B cell (primary cell): ENCODE results near the gene THAP2. TPM values are rescaled to one million over a fixed set of nuclear protein-coding genes. Genes with fewer than 3 reads are reported as not detected.

Experiments
- ATAC-seq: fragments of 200-7000 bp; cut with Tn5 transposase; one replicate; pipeline ENCODE4 v1.10.0; 2021; ENCODE audit warnings: low read depth, mild to moderate bottlenecking, moderate number of reproducible peaks, moderate library complexity
- CTCF ChIA-PET: fragments of 350-600 bp; sonication (Branson Sonifier 250); formaldehyde crosslinking; loops from one replicate; lab custom pipeline; 2021; ENCODE audit warnings: antibody characterized with exemption, inconsistent platforms; lab: Charles Lee
- POLR2A ChIA-PET: fragments of 350-600 bp; sonication (Branson Sonifier 250); formaldehyde crosslinking; loops from one replicate; lab custom pipeline; 2021; ENCODE audit warnings: antibody characterized with exemption; lab: Charles Lee
- DNase-seq: peaks from one replicate; pipeline ENCODE4 v3.0.0; 2013
- H2AFZ ChIP-seq: 2 replicates; pipeline ENCODE4 v1.6.1; 2012; ENCODE audit warnings: mild to moderate bottlenecking, low read depth, low read length; ENCODE audit not compliant: insufficient read depth, poor library complexity, severe bottlenecking
- H3K27ac ChIP-seq, 2 donors: 1 replicate in 1 of 2; 2 replicates in 1 of 2; pipeline ENCODE4 v1.5.1; 2012 to 2013; ENCODE audit warnings: low read length in 2 of 2, mild to moderate bottlenecking in 2 of 2, moderate library complexity in 1 of 2
- H3K27me3 ChIP-seq, 4 experiments: fragments of 200-600 bp in 1 of 4; sonication (generic) in 1 of 4; replicated peaks in 1 of 4; 1 replicate in 2 of 4; 2 replicates in 2 of 4; pipeline versions ENCODE4 v1.6.1 to v1.7.0; 2013 to 2016; ENCODE audit warnings: low read length in 3 of 4, mild to moderate bottlenecking in 2 of 4, mixed read lengths in 1 of 4, moderate library complexity in 1 of 4; ENCODE audit not compliant: insufficient read depth in 4 of 4, control insufficient read depth in 3 of 4; ENCODE audit errors: control extremely low read depth in 1 of 4
- H3K36me3 ChIP-seq, 2 experiments: replicated peaks in 1 of 2; 1 replicate in 1 of 2; 2 replicates in 1 of 2; pipeline versions ENCODE4 v1.6.1 to v1.7.1; 2013; ENCODE audit warnings: low read length in 1 of 2; ENCODE audit not compliant: insufficient read depth in 2 of 2, control insufficient read depth in 1 of 2; ENCODE audit errors: control extremely low read depth in 1 of 2, extremely low read depth in 1 of 2
- H3K4me1 ChIP-seq, 2 donors: fragments of 200-600 bp in 1 of 2; sonication (generic) in 1 of 2; 1 replicate in 1 of 2; 2 replicates in 1 of 2; pipeline versions ENCODE4 v1.5.1 to v1.6.1; 2013 to 2017; ENCODE audit warnings: low read length in 2 of 2; ENCODE audit not compliant: control insufficient read depth in 2 of 2, insufficient read depth in 2 of 2
- H3K4me2 ChIP-seq: replicated peaks from 2 replicates; pipeline ENCODE3; 2012; ENCODE audit warnings: mild to moderate bottlenecking, low read depth, low read length; ENCODE audit not compliant: poor library complexity, severe bottlenecking
- H3K4me3 ChIP-seq, 5 experiments: fragments of 200-600 bp in 1 of 5; sonication (generic) in 1 of 5; 1 replicate in 3 of 5; 2 replicates in 2 of 5; pipeline versions ENCODE4 v1.5.1 to v1.7.0; 2011 to 2016; ENCODE audit warnings: low read length in 4 of 5, mild to moderate bottlenecking in 4 of 5, low read depth in 2 of 5, control low read depth in 1 of 5, moderate library complexity in 1 of 5; ENCODE audit not compliant: insufficient read depth in 1 of 5; ENCODE audit errors: control extremely low read depth in 1 of 5, extremely low read depth in 1 of 5
- H3K79me2 ChIP-seq: fragments of 200-600 bp; sonication (generic); one replicate; pipeline ENCODE4 v1.6.0; 2016; ENCODE audit warnings: low read length; ENCODE audit not compliant: control insufficient read depth, insufficient read depth
- H3K9ac ChIP-seq: fragments of 200-600 bp; sonication (generic); 2 replicates; pipeline ENCODE4 v1.6.1; 2017; ENCODE audit warnings: mild to moderate bottlenecking, low read length, moderate library complexity
- H3K9me3 ChIP-seq, 3 donors: one replicate each; pipeline versions ENCODE4 v1.6.1 to v1.7.1; 2013; ENCODE audit warnings: low read length in 2 of 3; ENCODE audit not compliant: control insufficient read depth in 2 of 3, insufficient read depth in 1 of 3; ENCODE audit errors: control extremely low read depth in 1 of 3
- H4K20me1 ChIP-seq: 2 replicates; pipeline ENCODE4 v1.6.0; 2012; ENCODE audit warnings: mild to moderate bottlenecking, low read length; ENCODE audit not compliant: insufficient read depth, control insufficient read depth, poor library complexity, severe bottlenecking
- H3K27ac Mint-ChIP-seq: one replicate; pipeline ENCODE4 v1.8.0; 2021; ENCODE audit warnings: mixed read lengths
- H3K27me3 Mint-ChIP-seq: one replicate; pipeline ENCODE4 v1.8.0; 2021; ENCODE audit warnings: mixed read lengths
- H3K4me1 Mint-ChIP-seq: one replicate; pipeline ENCODE4 v1.8.0; 2021; ENCODE audit warnings: mixed read lengths
- H3K4me3 Mint-ChIP-seq: one replicate; pipeline ENCODE4 v1.8.0; 2021; ENCODE audit warnings: mixed read lengths
- H3K9me3 Mint-ChIP-seq: one replicate; pipeline ENCODE4 v1.8.0; 2022; ENCODE audit warnings: mixed read lengths; ENCODE audit not compliant: insufficient read depth
- EZH2 ChIP-seq: IDR thresholded peaks from 2 replicates; pipeline ENCODE4 v1.6.1; 2012; ENCODE audit warnings: borderline replicate concordance, low read depth, mild to moderate bottlenecking, moderate library complexity, low read length; ENCODE audit not compliant: insufficient read depth, poor library complexity, severe bottlenecking
- WGBS: methylation state at CpG from one replicate; pipeline ENCODE4 v1.1.5; 2013; ENCODE audit warnings: missing lambda C conversion rate; ENCODE audit not compliant: insufficient coverage; 5-methylcytosine and 5-hydroxymethylcytosine counted together
- intact Hi-C: fragments of 100-400 bp; cut with micrococcal nuclease; formaldehyde crosslinking; loops from one replicate; pipeline ENCODE4 v1.10.0; 2022
- polyA plus RNA-seq: library from polyadenylated mRNA; depleted of rRNA; stranded (reverse); fragments of >200 nt; gene quantifications from 2 replicates; pipeline ENCODE4 v1.2.3, GENCODE V29; 2012
- total RNA-seq, 2 donors: library from RNA; stranded (reverse); fragments of 120-200 nt in 1 of 2; gene quantifications; 1 replicate in 1 of 2; 2 replicates in 1 of 2; pipeline versions ENCODE4 v1.2.3 to v1.2.4, GENCODE V29; 2013 to 2022
- TF ChIP-seq, protein P1 (sequence below): fragments of 200-600 bp; IDR thresholded peaks from one replicate; pipeline ENCODE4 v1.8.0; 2022; ENCODE audit warnings: antibody characterized with exemption, mild to moderate bottlenecking

THAP2 gene
- total and polyA plus RNA-seq, 2 donors (not counting 1 experiment from before 2014, with no cell fraction given), result 11.6 to 13.2 TPM

DNA sequence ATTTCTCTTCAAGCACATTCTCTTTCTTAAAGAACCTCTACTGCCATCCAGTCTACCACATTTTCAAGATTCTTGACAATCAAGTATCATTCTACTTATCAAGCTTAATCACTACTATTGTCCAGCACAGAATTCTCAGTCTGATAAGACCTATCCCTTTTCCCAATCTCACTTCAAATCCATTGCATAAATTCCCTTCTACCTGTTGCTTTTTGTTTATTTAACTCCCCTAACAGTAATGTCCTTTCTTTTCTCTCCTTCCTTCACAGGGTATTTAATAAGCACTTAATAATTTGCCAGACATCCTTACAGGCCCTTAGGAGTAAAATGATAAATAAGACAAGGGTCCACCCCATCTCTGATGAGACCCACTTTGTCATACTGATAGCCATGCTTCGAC, 42.2 kb upstream of the THAP2 start:
- no peaks in the 10 kb centered on the region for H4K20me1 ChIP-seq
- WGBS, result 86% methylated on average over 1 of the region's 1 CpG
- no peak for ATAC-seq
- H3K79me2 ChIP-seq, result peaks cover 9% of the 10 kb centered on the region
- H3K9me3 ChIP-seq, result no peaks in the 10 kb centered on the region
- POLR2A ChIA-PET, result interaction anchor here (0.7 kb wide), 1 partner anchor 7 kb away, joined by 3 read pairs; no protein-coding TSS in a partner anchor
- no peak overlapping the region for H3K4me3 Mint-ChIP-seq
- no peaks in the 10 kb centered on the region for H3K9me3 Mint-ChIP-seq
- CTCF ChIA-PET, result interaction anchor here (1.4 kb wide), 1 partner anchor 125 kb away, joined by 5 read pairs; no protein-coding TSS in a partner anchor
- H3K9ac ChIP-seq, result no peak overlapping the region
- H3K27ac ChIP-seq, result no peak overlapping the region
- TF ChIP-seq, protein P1, sequence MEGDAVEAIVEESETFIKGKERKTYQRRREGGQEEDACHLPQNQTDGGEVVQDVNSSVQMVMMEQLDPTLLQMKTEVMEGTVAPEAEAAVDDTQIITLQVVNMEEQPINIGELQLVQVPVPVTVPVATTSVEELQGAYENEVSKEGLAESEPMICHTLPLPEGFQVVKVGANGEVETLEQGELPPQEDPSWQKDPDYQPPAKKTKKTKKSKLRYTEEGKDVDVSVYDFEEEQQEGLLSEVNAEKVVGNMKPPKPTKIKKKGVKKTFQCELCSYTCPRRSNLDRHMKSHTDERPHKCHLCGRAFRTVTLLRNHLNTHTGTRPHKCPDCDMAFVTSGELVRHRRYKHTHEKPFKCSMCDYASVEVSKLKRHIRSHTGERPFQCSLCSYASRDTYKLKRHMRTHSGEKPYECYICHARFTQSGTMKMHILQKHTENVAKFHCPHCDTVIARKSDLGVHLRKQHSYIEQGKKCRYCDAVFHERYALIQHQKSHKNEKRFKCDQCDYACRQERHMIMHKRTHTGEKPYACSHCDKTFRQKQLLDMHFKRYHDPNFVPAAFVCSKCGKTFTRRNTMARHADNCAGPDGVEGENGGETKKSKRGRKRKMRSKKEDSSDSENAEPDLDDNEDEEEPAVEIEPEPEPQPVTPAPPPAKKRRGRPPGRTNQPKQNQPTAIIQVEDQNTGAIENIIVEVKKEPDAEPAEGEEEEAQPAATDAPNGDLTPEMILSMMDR, result no peak
- no peak for TF ChIP-seq EZH2
- no peaks in the 10 kb centered on the region for H3K27me3 Mint-ChIP-seq
- no peak overlapping the region for H3K27ac Mint-ChIP-seq
- no peaks in the 10 kb centered on the region for H3K27me3 ChIP-seq
- H3K4me2 ChIP-seq, result no peak overlapping the region
- no peak for DNase-seq
- peaks cover 35 to 88% of the 10 kb centered on the region in 2 experiments for H3K36me3 ChIP-seq
- H3K4me3 ChIP-seq, result no peak overlapping the region
- intact Hi-C loops, result no loop called here
- H3K4me1 ChIP-seq, result peaks cover 0 to 7% of the 10 kb centered on the region in 2 donors
- H3K4me1 Mint-ChIP-seq, result peaks cover 22% of the 10 kb centered on the region
- no peak overlapping the region for H2AFZ ChIP-seq

DNA sequence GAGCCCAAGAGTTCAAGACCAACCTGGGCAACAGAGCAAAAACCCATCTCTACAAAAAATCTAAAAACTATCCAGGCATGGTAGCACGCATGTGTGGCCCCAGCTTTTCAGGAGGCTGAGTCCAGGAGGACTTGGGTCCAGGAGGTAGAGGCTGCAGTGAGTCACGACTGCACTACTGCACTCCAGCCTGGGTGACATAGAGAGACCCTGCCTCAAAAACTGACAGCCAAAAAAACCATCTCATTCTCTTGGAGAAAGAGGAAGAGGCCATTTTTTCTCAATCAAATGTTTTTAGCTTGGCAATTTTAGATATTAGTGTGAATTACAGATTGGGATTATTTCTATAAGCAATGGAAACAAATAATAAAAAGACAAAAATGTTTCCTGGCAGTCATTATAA, 38.6 kb upstream of the THAP2 start:
- Histone ChIP-seq H4K20me1 (no peaks in the 10 kb centered on the region), H3K9me3 (no peaks in the 10 kb centered on the region), H3K4me1 (peaks cover 0 to 7% of the 10 kb centered on the region in 2 donors), H3K4me3 (no peak overlapping the region), H3K27me3 (no peaks in the 10 kb centered on the region), H3K79me2 (peaks cover 8% of the 10 kb centered on the region), H2AFZ (no peak overlapping the region), H3K4me2 (peak overlapping the region; percentile 21), H3K36me3 (peaks cover 31 to 84% of the 10 kb centered on the region in 2 experiments), H3K9ac (no peak overlapping the region), H3K27ac (no peak overlapping the region)
- no peaks in the 10 kb centered on the region for H3K27me3 Mint-ChIP-seq
- ATAC-seq, result no peak
- intact Hi-C loops, result loop anchor here (5.0 kb wide), 1 partner anchor 37 kb away; the partner anchor contains the start of genes THAP2 and ZFC3H1
- no peak for DNase-seq
- H3K4me1 Mint-ChIP-seq, result peaks cover 22% of the 10 kb centered on the region
- H3K4me3 Mint-ChIP-seq, result no peak overlapping the region
- ChIA-PET POLR2A (no interaction called here), CTCF (interaction anchor here (0.8 to 3.1 kb wide), 8 partner anchors 8 to 221 kb away, joined by 3 to 28 read pairs (median 4); no protein-coding TSS in a partner anchor)
- 86% methylated on average over 1 of the region's 2 CpGs for WGBS
- TF ChIP-seq, protein P1, result no peak
- TF ChIP-seq EZH2, result no peak
- H3K27ac Mint-ChIP-seq, result peak overlapping the region; percentile 37
- H3K9me3 Mint-ChIP-seq, result no peaks in the 10 kb centered on the region
